Esophagus squamous epithelium (tissue), 5 donors: ENCODE data around the gene UXT. TPM values are rescaled to one million over a fixed set of nuclear protein-coding genes. Genes with fewer than 3 reads are reported as not detected.
"Not testable (repeated sequence)": the region's sequence is repeated elsewhere in the genome, so short reads cannot be mapped to it uniquely, and the experiment has no call there.

Experiments
- DNase-seq: peaks from one replicate; lab custom pipeline; 2025; lab: John Stamatoyannopoulos, UW
- H3K27ac ChIP-seq, 4 donors: fragments of 200-600 bp; sonication (generic); one replicate each; pipeline ENCODE4 v1.5.1; 2016 to 2019; ENCODE audit warnings: mild to moderate bottlenecking in 1 of 4
- H3K27me3 ChIP-seq, 4 donors: fragments of 200-600 bp; sonication (generic); 1 replicate in 3 of 4; 2 replicates in 1 of 4; pipeline versions ENCODE4 v1.5.1 to v1.6.0; 2017 to 2021; ENCODE audit warnings: antibody characterized with exemption in 1 of 4
- H3K36me3 ChIP-seq, 3 donors: fragments of 200-600 bp; sonication (generic); one replicate each; pipeline ENCODE4 v1.5.1; 2016 to 2019
- H3K4me1 ChIP-seq, 3 donors: fragments of 200-600 bp; sonication (generic); one replicate each; pipeline ENCODE4 v1.5.1; 2017 to 2019
- H3K4me3 ChIP-seq, 4 donors: fragments of 200-600 bp; sonication (generic); 1 replicate in 3 of 4; 2 replicates in 1 of 4; pipeline ENCODE4 v1.5.1; 2016 to 2019; ENCODE audit warnings: mild to moderate bottlenecking in 2 of 4, moderate library complexity in 1 of 4
- H3K9me3 ChIP-seq, 3 donors: fragments of 200-600 bp; sonication (generic); one replicate each; pipeline ENCODE4 v1.5.1; 2016 to 2019
- POLR2A ChIP-seq, 4 donors: fragments of 450-650 bp; IDR thresholded peaks; one replicate each; pipeline ENCODE4 v1.6.1; 2017; ENCODE audit warnings: antibody characterized with exemption in 4 of 4, mild to moderate bottlenecking in 4 of 4, moderate library complexity in 3 of 4
- WGBS, 2 donors: methylation state at CpG; one replicate each; pipeline ENCODE4 v1.1.5; 2018; 5-methylcytosine and 5-hydroxymethylcytosine counted together
- intact Hi-C: fragments of 100-400 bp; cut with DNase I; formaldehyde crosslinking; loops from one replicate; pipeline ENCODE4 v1.15.0; 2022
- total RNA-seq, 4 donors: library from RNA; depleted of rRNA; stranded (reverse); fragments of >200 nt; gene quantifications; one replicate each; pipeline ENCODE4 v1.1.0, GENCODE V29; 2016
- TF ChIP-seq, protein P1 (sequence below), 6 experiments: fragments of 450-650 bp in 4 of 6; fragments of 200-600 bp in 2 of 6; sonication (generic) in 2 of 6; IDR thresholded peaks; one replicate each; pipeline ENCODE4 v1.5.1; 2016 to 2019; ENCODE audit warnings: antibody characterized with exemption in 6 of 6, mild to moderate bottlenecking in 4 of 6, moderate library complexity in 4 of 6
- donor health status: DM: yes; HTN: yes; CAD: no.

Gene UXT
- total RNA-seq, 4 donors from 2014 or later, result 44.1 to 128 (median 87.8) TPM

- TF ChIP-seq, protein P1, sequence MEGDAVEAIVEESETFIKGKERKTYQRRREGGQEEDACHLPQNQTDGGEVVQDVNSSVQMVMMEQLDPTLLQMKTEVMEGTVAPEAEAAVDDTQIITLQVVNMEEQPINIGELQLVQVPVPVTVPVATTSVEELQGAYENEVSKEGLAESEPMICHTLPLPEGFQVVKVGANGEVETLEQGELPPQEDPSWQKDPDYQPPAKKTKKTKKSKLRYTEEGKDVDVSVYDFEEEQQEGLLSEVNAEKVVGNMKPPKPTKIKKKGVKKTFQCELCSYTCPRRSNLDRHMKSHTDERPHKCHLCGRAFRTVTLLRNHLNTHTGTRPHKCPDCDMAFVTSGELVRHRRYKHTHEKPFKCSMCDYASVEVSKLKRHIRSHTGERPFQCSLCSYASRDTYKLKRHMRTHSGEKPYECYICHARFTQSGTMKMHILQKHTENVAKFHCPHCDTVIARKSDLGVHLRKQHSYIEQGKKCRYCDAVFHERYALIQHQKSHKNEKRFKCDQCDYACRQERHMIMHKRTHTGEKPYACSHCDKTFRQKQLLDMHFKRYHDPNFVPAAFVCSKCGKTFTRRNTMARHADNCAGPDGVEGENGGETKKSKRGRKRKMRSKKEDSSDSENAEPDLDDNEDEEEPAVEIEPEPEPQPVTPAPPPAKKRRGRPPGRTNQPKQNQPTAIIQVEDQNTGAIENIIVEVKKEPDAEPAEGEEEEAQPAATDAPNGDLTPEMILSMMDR (IDR thresholded peaks at IDR 0.05), result no peak
- TF ChIP-seq POLR2A (IDR thresholded peaks at IDR 0.05), result no peak
- WGBS, 2 donors, result 47 to 69% methylated on average over 3 of the region's 9 CpGs
- Histone ChIP-seq H3K27me3 (no peaks in the 10 kb centered on the region), H3K36me3 (no peaks in the 10 kb centered on the region), H3K4me1 (no peaks in the 10 kb centered on the region), H3K9me3 (no peaks in the 10 kb centered on the region), H3K4me3 (no peak overlapping the region), H3K27ac (no peak overlapping the region)
- no peak for DNase-seq
- intact Hi-C loops, result no loop called here
Measured at GRCh38 chrX:47605024-47605423, 54.0 kb downstream of the UXT start.

DNA sequence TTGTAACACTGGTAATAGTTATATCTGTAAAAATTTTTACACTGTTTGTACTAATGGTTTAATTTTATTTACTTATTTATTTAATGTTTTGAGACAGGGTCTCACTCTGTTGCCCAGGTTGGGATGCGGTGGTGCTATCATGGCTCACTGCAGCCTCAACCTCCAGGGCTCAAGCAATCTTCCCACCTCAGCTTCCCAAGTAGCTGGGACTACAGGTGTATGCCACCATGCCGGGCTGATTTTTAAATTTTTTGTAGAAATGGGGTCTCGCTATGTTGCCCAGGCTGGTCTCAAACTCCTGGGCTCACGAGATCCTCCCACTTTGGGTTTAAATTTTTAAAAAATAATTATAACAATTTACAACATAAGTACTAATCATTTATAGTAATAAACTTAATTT lies 55.9 kb downstream of the UXT start:
- H3K27me3 ChIP-seq, DNase-seq, H3K4me1 ChIP-seq, H3K4me3 ChIP-seq, H3K27ac ChIP-seq, H3K36me3 ChIP-seq, intact Hi-C loops, H3K9me3 ChIP-seq: not testable (repeated sequence)
- 83 to 85% methylated on average over 4 of the region's 4 CpGs for WGBS, 2 donors

Other genes with a start within 250 kb of the UXT start
- gene ZNF41, start 176.0 kb downstream of the UXT start, total RNA-seq, result 1 to 10 TPM; 6.0 to 9.1 (median 7.2) TPM
- 10 to 100 TPM; 19.8 to 37.4 (median 24.0) TPM for gene ARAF, start 98.0 kb downstream of the UXT start, total RNA-seq
- 10 to 100 TPM; 10.9 to 90.6 (median 36.7) TPM for gene TIMP1, start 76.7 kb downstream of the UXT start, total RNA-seq
- gene SYN1, start 39.3 kb downstream of the UXT start, total RNA-seq, result under 1 TPM in 1 of 4 donors, not detected in 3; 0.31 TPM
- 1 to 10 TPM in 3 of 4 donors, under 1 TPM in 1; 0.83 to 3.8 (median 1.9) TPM for gene CFP, start 29.2 kb downstream of the UXT start, total RNA-seq
- gene ELK1, start 8.6 kb downstream of the UXT start, total RNA-seq, result 10 to 100 TPM; 11.4 to 22.6 (median 15.9) TPM
- 1 to 10 TPM; 2.5 to 6.3 (median 4.2) TPM for gene ZNF81, start 177.7 kb upstream of the UXT start, total RNA-seq